ENCODE results near the gene DLX4.
A peak's percentile ranks its signal among the peaks of the same experiment; 100 is the strongest.

DLX4 gene

GRCh38 chr17:49992191-49992932, 23.4 kb downstream of the DLX4 start:
- peak overlapping the region; percentile 80 for H3K4me3 ChIP-seq (ENCODE audit: low read length)
- peaks cover 12% of the 10 kb centered on the region for H3K27me3 ChIP-seq (replicated peaks; ENCODE audit: control insufficient read depth, insufficient read depth, low read length)
- no peak for DNase-seq (ENCODE audit: low read depth)
- no peak overlapping the region for H3K9ac ChIP-seq (ENCODE audit: low read length)
- peaks cover 26% of the 10 kb centered on the region for H3K4me1 ChIP-seq (ENCODE audit: control insufficient read depth, insufficient read depth, low read length)
- H3K36me3 ChIP-seq (ENCODE audit: control insufficient read depth, insufficient read depth, low read length, severe bottlenecking) = no peaks in the 10 kb centered on the region
- H3K9me3 ChIP-seq (ENCODE audit: control insufficient read depth, low read length) = no peaks in the 10 kb centered on the region

GRCh38 chr17:49992933-49993422, 24.0 kb downstream of the DLX4 start:
- H3K9ac ChIP-seq (ENCODE audit: low read length) = peak overlapping the region; percentile 78
- H3K9me3 ChIP-seq (ENCODE audit: control insufficient read depth, low read length) = no peaks in the 10 kb centered on the region
- H3K36me3 ChIP-seq (ENCODE audit: control insufficient read depth, insufficient read depth, low read length, severe bottlenecking) = no peaks in the 10 kb centered on the region
- peaks cover 20% of the 10 kb centered on the region for H3K4me1 ChIP-seq (ENCODE audit: control insufficient read depth, insufficient read depth, low read length)
- H3K4me3 ChIP-seq (ENCODE audit: low read length) = peak overlapping the region; percentile 80
- H3K27me3 ChIP-seq (replicated peaks; ENCODE audit: control insufficient read depth, insufficient read depth, low read length) = peaks cover 12% of the 10 kb centered on the region
- no peak for DNase-seq (ENCODE audit: low read depth)

- Histone ChIP-seq H3K27me3 (replicated peaks; ENCODE audit: control insufficient read depth, insufficient read depth, low read length) (peaks cover 12% of the 10 kb centered on the region), H3K9me3 (ENCODE audit: control insufficient read depth, low read length) (no peaks in the 10 kb centered on the region), H3K36me3 (ENCODE audit: control insufficient read depth, insufficient read depth, low read length, severe bottlenecking) (no peaks in the 10 kb centered on the region), H3K4me1 (ENCODE audit: control insufficient read depth, insufficient read depth, low read length) (peaks cover 16% of the 10 kb centered on the region), H3K4me3 (ENCODE audit: low read length) (peak overlapping the region; percentile 80), H3K9ac (ENCODE audit: low read length) (peak overlapping the region; percentile 78)
- DNase-seq (ENCODE audit: low read depth) = peak; percentile 60
These were observed 24.6 kb downstream of the DLX4 start for GRCh38 chr17:49993423-49994060.

GRCh38 chr17:49994085-49995054, 25.4 kb downstream of the DLX4 start:
- Histone ChIP-seq H3K9me3 (ENCODE audit: control insufficient read depth, low read length) (no peaks in the 10 kb centered on the region), H3K36me3 (ENCODE audit: control insufficient read depth, insufficient read depth, low read length, severe bottlenecking) (no peaks in the 10 kb centered on the region), H3K4me1 (ENCODE audit: control insufficient read depth, insufficient read depth, low read length) (peaks cover 16% of the 10 kb centered on the region), H3K27me3 (replicated peaks; ENCODE audit: control insufficient read depth, insufficient read depth, low read length) (peaks cover 20% of the 10 kb centered on the region), H3K4me3 (ENCODE audit: low read length) (peak overlapping the region; percentile 80), H3K9ac (ENCODE audit: low read length) (peak overlapping the region; percentile 78)
- peak; percentile 23 for DNase-seq (ENCODE audit: low read depth)

- peak; percentile 85 for DNase-seq (ENCODE audit: low read depth)
These were observed 26.2 kb downstream of the DLX4 start, which contains the start of gene DLX3 for GRCh38 chr17:49995055-49995738. Gene DLX3 (minus strand): TSS chr17:49995224. CDS start chr17:49994998, 226 bp downstream.

GRCh38 chr17:49996121-49996494, 27.1 kb downstream of the DLX4 start:
- Histone ChIP-seq H3K9ac (ENCODE audit: low read length) (no peak overlapping the region), H3K27me3 (replicated peaks; ENCODE audit: control insufficient read depth, insufficient read depth, low read length) (peaks cover 35% of the 10 kb centered on the region), H3K36me3 (ENCODE audit: control insufficient read depth, insufficient read depth, low read length, severe bottlenecking) (no peaks in the 10 kb centered on the region), H3K4me1 (ENCODE audit: control insufficient read depth, insufficient read depth, low read length) (peaks cover 16% of the 10 kb centered on the region), H3K4me3 (ENCODE audit: low read length) (no peak overlapping the region), H3K9me3 (ENCODE audit: control insufficient read depth, low read length) (no peaks in the 10 kb centered on the region)
- no peak for DNase-seq (ENCODE audit: low read depth)

More at GRCh38 chr17:49995055-49995738, 26.2 kb downstream of the DLX4 start, which contains the start of gene DLX3:
- no peaks in the 10 kb centered on the region for H3K36me3 ChIP-seq (ENCODE audit: control insufficient read depth, insufficient read depth, low read length, severe bottlenecking)
- H3K27me3 ChIP-seq (replicated peaks; ENCODE audit: control insufficient read depth, insufficient read depth, low read length) = peaks cover 28% of the 10 kb centered on the region
- H3K4me3 ChIP-seq (ENCODE audit: low read length) = peak within 1 kb of the TSS; percentile 80
- H3K4me1 ChIP-seq (ENCODE audit: control insufficient read depth, insufficient read depth, low read length) = peaks cover 16% of the 10 kb centered on the region
- H3K9me3 ChIP-seq (ENCODE audit: control insufficient read depth, low read length) = no peaks in the 10 kb centered on the region
- H3K9ac ChIP-seq (ENCODE audit: low read length) = peak within 1 kb of the TSS; percentile 78

GRCh38 chr17:49996495-49997300, 27.7 kb downstream of the DLX4 start:
- Histone ChIP-seq H3K9me3 (ENCODE audit: control insufficient read depth, low read length) (no peaks in the 10 kb centered on the region), H3K4me1 (ENCODE audit: control insufficient read depth, insufficient read depth, low read length) (peaks cover 16% of the 10 kb centered on the region), H3K27me3 (replicated peaks; ENCODE audit: control insufficient read depth, insufficient read depth, low read length) (peaks cover 41% of the 10 kb centered on the region), H3K4me3 (ENCODE audit: low read length) (peak overlapping the region; percentile 68), H3K36me3 (ENCODE audit: control insufficient read depth, insufficient read depth, low read length, severe bottlenecking) (no peaks in the 10 kb centered on the region), H3K9ac (ENCODE audit: low read length) (no peak overlapping the region)
- DNase-seq (ENCODE audit: low read depth) = peak; percentile 79

- Histone ChIP-seq H3K36me3 (ENCODE audit: control insufficient read depth, insufficient read depth, low read length, severe bottlenecking) (no peaks in the 10 kb centered on the region), H3K4me3 (ENCODE audit: low read length) (no peak overlapping the region), H3K9ac (ENCODE audit: low read length) (no peak overlapping the region), H3K27me3 (replicated peaks; ENCODE audit: control insufficient read depth, insufficient read depth, low read length) (peaks cover 47% of the 10 kb centered on the region), H3K9me3 (ENCODE audit: control insufficient read depth, low read length) (no peaks in the 10 kb centered on the region), H3K4me1 (ENCODE audit: control insufficient read depth, insufficient read depth, low read length) (peaks cover 16% of the 10 kb centered on the region)
- DNase-seq (ENCODE audit: low read depth) = no peak
These were observed 28.3 kb downstream of the DLX4 start for GRCh38 chr17:49997301-49997650.

- Histone ChIP-seq H3K4me1 (ENCODE audit: control insufficient read depth, insufficient read depth, low read length) (peaks cover 16% of the 10 kb centered on the region), H3K4me3 (ENCODE audit: low read length) (no peak overlapping the region), H3K27me3 (replicated peaks; ENCODE audit: control insufficient read depth, insufficient read depth, low read length) (peaks cover 52% of the 10 kb centered on the region), H3K9me3 (ENCODE audit: control insufficient read depth, low read length) (no peaks in the 10 kb centered on the region), H3K36me3 (ENCODE audit: control insufficient read depth, insufficient read depth, low read length, severe bottlenecking) (no peaks in the 10 kb centered on the region), H3K9ac (ENCODE audit: low read length) (no peak overlapping the region)
- DNase-seq (ENCODE audit: low read depth) = peak; percentile 95
These were observed 29.0 kb downstream of the DLX4 start for GRCh38 chr17:49997773-49998703.
